Measurements from ENCODE around the gene TOMM5. TPM values are rescaled to one million over a fixed set of nuclear protein-coding genes. Genes with fewer than 3 reads are reported as not detected.

Gene TOMM5
- total RNA-seq, 4 donors from 2014 or later = 75.3 to 137 (median 93.3) TPM

DNA sequence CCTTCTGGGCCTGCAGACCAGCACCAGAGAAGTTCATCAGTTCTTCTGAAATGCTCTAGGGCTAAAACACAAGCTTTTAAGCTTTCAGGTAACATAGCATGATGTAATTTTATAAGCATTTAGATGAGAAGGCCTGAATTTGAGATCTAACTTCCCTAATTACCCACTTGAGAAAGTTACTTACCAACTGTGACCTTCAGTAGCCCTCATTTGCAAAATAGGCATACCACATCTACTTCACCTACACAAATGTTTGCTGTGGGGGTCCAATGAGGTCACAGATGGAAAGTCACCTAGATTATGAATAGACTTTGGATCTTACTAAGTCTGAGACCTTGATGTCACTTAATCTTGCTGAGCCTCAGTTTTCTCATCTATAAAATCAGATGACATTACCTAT lies 52.8 kb downstream of the TOMM5 start:
- H3K27ac ChIP-seq = no peak overlapping the region
- H3K36me3 ChIP-seq = peaks cover 0 to 54% of the 10 kb centered on the region in 2 donors
- TF ChIP-seq POLR2A (IDR thresholded peaks at IDR 0.05) = no peak
- TF ChIP-seq, protein P1, sequence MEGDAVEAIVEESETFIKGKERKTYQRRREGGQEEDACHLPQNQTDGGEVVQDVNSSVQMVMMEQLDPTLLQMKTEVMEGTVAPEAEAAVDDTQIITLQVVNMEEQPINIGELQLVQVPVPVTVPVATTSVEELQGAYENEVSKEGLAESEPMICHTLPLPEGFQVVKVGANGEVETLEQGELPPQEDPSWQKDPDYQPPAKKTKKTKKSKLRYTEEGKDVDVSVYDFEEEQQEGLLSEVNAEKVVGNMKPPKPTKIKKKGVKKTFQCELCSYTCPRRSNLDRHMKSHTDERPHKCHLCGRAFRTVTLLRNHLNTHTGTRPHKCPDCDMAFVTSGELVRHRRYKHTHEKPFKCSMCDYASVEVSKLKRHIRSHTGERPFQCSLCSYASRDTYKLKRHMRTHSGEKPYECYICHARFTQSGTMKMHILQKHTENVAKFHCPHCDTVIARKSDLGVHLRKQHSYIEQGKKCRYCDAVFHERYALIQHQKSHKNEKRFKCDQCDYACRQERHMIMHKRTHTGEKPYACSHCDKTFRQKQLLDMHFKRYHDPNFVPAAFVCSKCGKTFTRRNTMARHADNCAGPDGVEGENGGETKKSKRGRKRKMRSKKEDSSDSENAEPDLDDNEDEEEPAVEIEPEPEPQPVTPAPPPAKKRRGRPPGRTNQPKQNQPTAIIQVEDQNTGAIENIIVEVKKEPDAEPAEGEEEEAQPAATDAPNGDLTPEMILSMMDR (IDR thresholded peaks at IDR 0.05 in 4 of 5, conservative IDR thresholded peaks at IDR 0.05 in 1 of 5) = no peak
- in situ Hi-C loops (cut with MboI; ENCODE audit: low sequenced_read_pairs in 4 of 4) (no loop called here), intact Hi-C loops (cut with DNase I; ENCODE audit: low total_unique reads) (no loop called here)
- peaks cover 10 to 16% of the 10 kb centered on the region in 2 donors for H3K4me1 ChIP-seq
- no peaks in the 10 kb centered on the region for H3K9me3 ChIP-seq
- no peak overlapping the region for H3K4me3 ChIP-seq
- no peaks in the 10 kb centered on the region for H3K27me3 ChIP-seq
- ATAC-seq = no peak
- no peak for DNase-seq

Other genes with a start within 250 kb of the TOMM5 start
- 100 to 1,000 TPM; 119 to 138 (median 128) TPM for gene GRHPR, start 169.9 kb downstream of the TOMM5 start, total RNA-seq
- 1 to 10 TPM; 5.6 to 7.0 (median 6.7) TPM for gene ZBTB5, start 127.1 kb downstream of the TOMM5 start, total RNA-seq
- gene POLR1E, start 106.6 kb downstream of the TOMM5 start, total RNA-seq = 10 to 100 TPM; 16.7 to 22.3 (median 17.6) TPM
- 10 to 100 TPM; 49.8 to 62.2 (median 53.5) TPM for gene FBXO10, start 16.2 kb downstream of the TOMM5 start, total RNA-seq
- gene FRMPD1, start 58.4 kb upstream of the TOMM5 start, total RNA-seq = 1 to 10 TPM in 2 of 4 donors, under 1 TPM in 2; 0.46 to 1.7 (median 1.0) TPM
- 10 to 100 TPM in 1 of 4 donors, 1 to 10 TPM in 3; 1.5 to 10.2 (median 3.0) TPM for gene TRMT10B, start 161.2 kb upstream of the TOMM5 start, total RNA-seq
- gene EXOSC3, start 192.5 kb upstream of the TOMM5 start, total RNA-seq = 10 to 100 TPM; 15.6 to 46.7 (median 17.8) TPM
- 10 to 100 TPM; 11.0 to 24.5 (median 17.0) TPM for gene DCAF10, start 208.2 kb upstream of the TOMM5 start, total RNA-seq